H1 (cell line): ENCODE results near the gene STIL. TPM values are rescaled to one million over a fixed set of nuclear protein-coding genes. Genes with fewer than 3 reads are reported as not detected.

Experiments used
- CTCF ChIA-PET: fragments of 300-600 bp; sonication (Branson Sonifier 250); formaldehyde crosslinking; loops from one replicate; lab custom pipeline; 2021; ENCODE audit not compliant: partially characterized antibody; lab: Charles Lee
- POLR2A ChIA-PET: fragments of 300-600 bp; sonication (Branson Sonifier 250); formaldehyde crosslinking; loops from one replicate; lab custom pipeline; 2021; ENCODE audit warnings: inconsistent platforms; ENCODE audit not compliant: partially characterized antibody; lab: Charles Lee
- DNase-seq, 2 experiments: peaks; one replicate each; pipeline versions ENCODE4 v3.0.0 to v3.0.0-alpha.2; 2010 to 2022; ENCODE audit warnings: low spot score in 2 of 2, low read depth in 1 of 2, mixed read lengths in 1 of 2
- FAIRE-seq: peaks from 2 replicates; lab custom pipeline; 2011; peaks lifted over from hg19 to GRCh38; lab: Jason Lieb, UNC
- H2AFZ ChIP-seq: 2 replicates; pipeline ENCODE4 v1.8.1; 2012; ENCODE audit warnings: low read length, inconsistent platforms
- H2AK5ac ChIP-seq: 2 replicates; pipeline ENCODE4 v1.6.1; 2013; ENCODE audit warnings: low read depth, low read length
- H2BK120ac ChIP-seq: replicated peaks from 2 replicates; pipeline ENCODE3; 2013; ENCODE audit warnings: low read depth, low read length, inconsistent platforms
- H2BK12ac ChIP-seq: 2 replicates; pipeline ENCODE4 v1.6.1; 2013; ENCODE audit warnings: low read depth, low read length
- H2BK15ac ChIP-seq: 2 replicates; pipeline ENCODE4 v1.6.1; 2013; ENCODE audit warnings: low read length
- H2BK20ac ChIP-seq: 2 replicates; pipeline ENCODE4 v1.6.1; 2013; ENCODE audit warnings: low read length
- H2BK5ac ChIP-seq: 2 replicates; pipeline ENCODE4 v1.6.1; 2013; ENCODE audit warnings: low read depth, low read length
- H3K14ac ChIP-seq: 2 replicates; pipeline ENCODE4 v1.6.1; 2013; ENCODE audit warnings: inconsistent platforms; ENCODE audit not compliant: insufficient read length
- H3K18ac ChIP-seq: 2 replicates; pipeline ENCODE4 v1.6.1; 2013; ENCODE audit warnings: low read length; ENCODE audit errors: extremely low read depth
- H3K23ac ChIP-seq: 2 replicates; pipeline ENCODE4 v1.6.1; 2013; ENCODE audit warnings: inconsistent platforms; ENCODE audit not compliant: insufficient read length
- H3K23me2 ChIP-seq: 2 replicates; pipeline ENCODE4 v1.6.1; 2013; ENCODE audit warnings: low read depth, low read length
- H3K27ac ChIP-seq: 2 replicates; pipeline ENCODE4 v1.6.1; 2011; ENCODE audit warnings: low read depth, low read length, inconsistent platforms
- H3K27me3 ChIP-seq, 4 experiments: replicated peaks in 1 of 4; 1 replicate in 1 of 4; 2 replicates in 3 of 4; pipeline versions ENCODE4 v1.6.1 to v1.8.1; 2011 to 2013; ENCODE audit warnings: low read length in 3 of 4, mild to moderate bottlenecking in 3 of 4, inconsistent platforms in 2 of 4, mixed read lengths in 2 of 4, moderate library complexity in 1 of 4; ENCODE audit not compliant: control insufficient read depth in 3 of 4, insufficient read depth in 3 of 4; ENCODE audit errors: extremely low read depth in 1 of 4
- H3K36me3 ChIP-seq, 4 experiments: 2 replicates each; pipeline versions ENCODE4 v1.6.1 to v1.8.1; 2011 to 2013; ENCODE audit warnings: mild to moderate bottlenecking in 4 of 4, low read length in 3 of 4, moderate library complexity in 2 of 4, control low read depth in 1 of 4, inconsistent platforms in 1 of 4; ENCODE audit not compliant: insufficient read depth in 4 of 4, control insufficient read depth in 2 of 4
- H3K4ac ChIP-seq: replicated peaks from 2 replicates; pipeline ENCODE3; 2013; ENCODE audit warnings: low read length, low read depth, mixed read lengths, inconsistent platforms; ENCODE audit not compliant: insufficient read length
- H3K4me1 ChIP-seq, 4 experiments: replicated peaks in 1 of 4; 1 replicate in 1 of 4; 2 replicates in 3 of 4; pipeline versions ENCODE4 v1.6.1 to v1.8.1; 2011 to 2013; ENCODE audit warnings: low read length in 3 of 4, inconsistent platforms in 2 of 4, mixed read lengths in 1 of 4; ENCODE audit not compliant: insufficient read depth in 4 of 4, control insufficient read depth in 3 of 4
- H3K4me2 ChIP-seq, 2 experiments: 2 replicates each; pipeline versions ENCODE4 v1.6.1 to v1.8.1; 2011 to 2013; ENCODE audit warnings: low read depth in 2 of 2, low read length in 2 of 2, control low read depth in 1 of 2, inconsistent platforms in 1 of 2, mild to moderate bottlenecking in 1 of 2; ENCODE audit not compliant: insufficient read depth in 1 of 2
- H3K4me3 ChIP-seq, 4 experiments: fragments of 200-600, 300-600 bp in 1 of 4; sonication (generic), shearing (Covaris generic), sonication (Bioruptor Twin) in 1 of 4; 2 replicates each; pipeline versions ENCODE4 v1.5.1 to v1.8.1; 2011 to 2016; ENCODE audit warnings: low read length in 4 of 4, low read depth in 3 of 4, control low read depth in 2 of 4, inconsistent platforms in 2 of 4, mild to moderate bottlenecking in 2 of 4, mixed read lengths in 1 of 4, moderate library complexity in 1 of 4; ENCODE audit not compliant: insufficient read depth in 2 of 4; ENCODE audit errors: extremely low read depth in 1 of 4
- H3K56ac ChIP-seq: replicated peaks from 2 replicates; pipeline ENCODE3; 2013; ENCODE audit warnings: low read depth, mild to moderate bottlenecking, mixed read lengths, low read length, inconsistent platforms; ENCODE audit not compliant: insufficient read length
- H3K79me1 ChIP-seq: 2 replicates; pipeline ENCODE4 v1.6.1; 2013; ENCODE audit warnings: low read depth, low read length, control low read depth
- H3K79me2 ChIP-seq, 2 experiments: 2 replicates each; pipeline versions ENCODE4 v1.6.1 to v1.8.1; 2012 to 2013; ENCODE audit warnings: low read length in 2 of 2, mild to moderate bottlenecking in 2 of 2, inconsistent platforms in 1 of 2; ENCODE audit not compliant: insufficient read depth in 2 of 2, control insufficient read depth in 1 of 2
- H3K9ac ChIP-seq, 4 experiments: replicated peaks in 1 of 4; 1 replicate in 1 of 4; 2 replicates in 3 of 4; pipeline versions ENCODE4 v1.6.1 to v1.8.1; 2011 to 2013; ENCODE audit warnings: low read depth in 3 of 4, low read length in 3 of 4, control low read depth in 2 of 4, mild to moderate bottlenecking in 2 of 4, moderate library complexity in 2 of 4, inconsistent platforms in 1 of 4; ENCODE audit errors: extremely low read depth in 1 of 4
- H3K9me3 ChIP-seq, 2 experiments: 2 replicates each; pipeline versions ENCODE4 v1.6.1 to v1.8.1; 2012 to 2013; ENCODE audit warnings: mild to moderate bottlenecking in 2 of 2, moderate library complexity in 2 of 2, control low read depth in 1 of 2, inconsistent platforms in 1 of 2, low read depth in 1 of 2, low read length in 1 of 2, mixed read lengths in 1 of 2; ENCODE audit not compliant: insufficient read depth in 2 of 2
- H4K20me1 ChIP-seq, 2 experiments: replicated peaks in 1 of 2; 2 replicates each; pipeline versions ENCODE3 to v1.8.1; 2011 to 2013; ENCODE audit warnings: inconsistent platforms in 2 of 2, low read length in 2 of 2, mild to moderate bottlenecking in 1 of 2; ENCODE audit not compliant: insufficient read depth in 2 of 2, control insufficient read depth in 1 of 2
- H4K5ac ChIP-seq: 2 replicates; pipeline ENCODE4 v1.6.1; 2013; ENCODE audit warnings: low read length, low read depth, mixed read lengths, inconsistent platforms; ENCODE audit not compliant: insufficient read length
- H4K8ac ChIP-seq: 2 replicates; pipeline ENCODE4 v1.8.0; 2013; ENCODE audit warnings: mild to moderate bottlenecking, moderate library complexity, low read length, inconsistent platforms; ENCODE audit not compliant: insufficient read depth; ENCODE audit errors: extremely low read depth
- H4K91ac ChIP-seq: replicated peaks from 2 replicates; pipeline ENCODE3; 2013; ENCODE audit warnings: low read length, mixed read lengths, inconsistent platforms; ENCODE audit not compliant: insufficient read length
- ATF3 ChIP-seq: IDR thresholded peaks from 2 replicates; pipeline ENCODE4 v1.6.1; 2011; ENCODE audit warnings: low read depth, mild to moderate bottlenecking, low read length; ENCODE audit not compliant: insufficient read depth
- CHD1 ChIP-seq: IDR thresholded peaks from 2 replicates; pipeline ENCODE4 v1.6.1; 2012; ENCODE audit warnings: low read depth, low read length, improper control_type of control experiment
- CREB1 ChIP-seq: IDR thresholded peaks from 2 replicates; pipeline ENCODE4 v1.6.1; 2012; ENCODE audit warnings: inconsistent platforms
- EGR1 ChIP-seq: IDR thresholded peaks from 2 replicates; pipeline ENCODE4 v1.6.1; 2011; ENCODE audit warnings: low read depth, low read length, borderline replicate concordance
- GABPA ChIP-seq: IDR thresholded peaks from 2 replicates; pipeline ENCODE4 v1.6.1; 2011; ENCODE audit warnings: mild to moderate bottlenecking, low read length, moderate library complexity, borderline replicate concordance; ENCODE audit not compliant: insufficient read depth
- GTF2F1 ChIP-seq: IDR thresholded peaks from 2 replicates; pipeline ENCODE4 v1.6.1; 2012; ENCODE audit warnings: low read depth, low read length, improper control_type of control experiment, borderline replicate concordance
- KDM5A ChIP-seq: fragments of 200-600 bp; IDR thresholded peaks from 2 replicates; pipeline ENCODE4 v1.7.1; 2012; ENCODE audit warnings: mild to moderate bottlenecking, low read length, inconsistent platforms, mixed read lengths
- RAD21 ChIP-seq, 2 experiments: IDR thresholded peaks in 1 of 2; conservative IDR thresholded peaks in 1 of 2; 2 replicates each; pipeline ENCODE4 v1.6.1; 2011; ENCODE audit warnings: low read depth in 2 of 2, low read length in 2 of 2, improper control_type of control experiment in 1 of 2, inconsistent platforms in 1 of 2, mild to moderate bottlenecking in 1 of 2, moderate library complexity in 1 of 2
- SIX5 ChIP-seq: IDR thresholded peaks from 2 replicates; pipeline ENCODE4 v1.6.1; 2011; ENCODE audit warnings: mild to moderate bottlenecking, low read depth, low read length
- YY1 ChIP-seq: IDR thresholded peaks from 2 replicates; pipeline ENCODE4 v1.6.1; 2011; ENCODE audit warnings: low read depth, mild to moderate bottlenecking, low read length
- WGBS, 2 experiments: shearing (Covaris generic) in 1 of 2; methylation state at CpG; one replicate each; pipeline versions ENCODE4 v1.1.6 to v1.1.7; 2013 to 2015; ENCODE audit warnings: low lambda C conversion rate in 2 of 2, mixed read lengths in 2 of 2, inconsistent platforms in 1 of 2, low coverage in 1 of 2, missing lambda C conversion rate in 1 of 2; ENCODE audit not compliant: insufficient replicate concordance in 2 of 2, insufficient coverage in 1 of 2, insufficient read length in 1 of 2; ENCODE audit errors: extremely low coverage in 1 of 2, missing lambda C conversion rate in 1 of 2; 5-methylcytosine and 5-hydroxymethylcytosine counted together
- polyA plus RNA-seq, 7 experiments: library from polyadenylated mRNA; depleted of rRNA in 3 of 7; stranded (reverse) in 5 of 7; unstranded in 2 of 7; fragments of >200 nt in 5 of 7; fragments of 200-250 nt in 2 of 7; gene quantifications; 1 replicate in 5 of 7; 2 replicates in 1 of 7; 4 replicates in 1 of 7; pipeline versions ENCODE4 v1.2.1 to v1.2.3, GENCODE V29; 2011 to 2013; ENCODE audit warnings: missing spikeins in 2 of 7, mixed read lengths in 2 of 7
- total RNA-seq: library from RNA; stranded (reverse); fragmentation: NEBNext Ultra II Directional; extraction: Animal tissue kit (Norgen Biotek cat#: 25700); gene quantifications from 2 replicates; pipeline ENCODE4 v1.2.1, GENCODE V29; 2021
- TF ChIP-seq, protein P1 (sequence below), 3 experiments: IDR thresholded peaks; 1 replicate in 2 of 3; 2 replicates in 1 of 3; pipeline versions ENCODE4 v1.5.1 to v1.6.1; 2011; ENCODE audit warnings: low read length in 3 of 3, mild to moderate bottlenecking in 3 of 3, inconsistent platforms in 2 of 3, low read depth in 1 of 3, moderate library complexity in 1 of 3; ENCODE audit not compliant: insufficient read depth in 1 of 3; ENCODE audit errors: control extremely low read depth in 1 of 3

Gene STIL
- total and polyA plus RNA-seq, 2 of the 8 experiments (the other 6 are each of a cell fraction or from before 2014, with no cell fraction given) = 13.6 to 25.1 TPM

DNA sequence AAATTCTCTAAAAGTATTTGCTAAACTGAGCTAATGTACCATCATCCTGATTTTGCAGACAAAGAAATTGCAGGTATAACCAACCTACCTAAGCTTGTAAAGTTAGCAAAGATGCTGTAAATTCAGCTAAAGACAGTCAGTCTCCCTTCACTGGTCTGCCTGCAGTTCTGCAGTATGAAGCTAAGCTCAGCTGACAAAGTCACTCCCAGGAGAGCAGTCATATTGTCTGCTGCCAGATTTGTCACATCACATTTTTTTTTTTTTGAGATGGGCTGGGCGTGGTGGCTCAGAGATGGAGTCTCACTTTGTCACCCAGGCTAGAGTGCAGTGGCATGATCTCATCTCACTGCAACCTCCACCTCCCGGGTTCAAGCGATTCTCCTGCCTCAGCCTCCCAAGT lies 10.7 kb upstream of the STIL start:
- DNase-seq = no peak
- POLR2A ChIA-PET = interaction anchor here (1.4 to 2.8 kb wide), 2 partner anchors 9 to 11 kb away, joined by 5 to 7 read pairs; partner anchors contain the start of genes CMPK1 and STIL
- TF ChIP-seq CHD1 = no peak
- no peak for TF ChIP-seq EGR1
- no peak for TF ChIP-seq YY1
- no peak for TF ChIP-seq GTF2F1
- TF ChIP-seq ATF3 = no peak
- TF ChIP-seq SIX5 = no peak
- TF ChIP-seq CREB1 = no peak
- TF ChIP-seq RAD21 (IDR thresholded peaks at IDR 0.05 in 1 of 2, conservative IDR thresholded peaks at IDR 0.05 in 1 of 2; ENCODE audit: low read depth in 2 of 2, low read length in 2 of 2) = no peak
- TF ChIP-seq, protein P1, sequence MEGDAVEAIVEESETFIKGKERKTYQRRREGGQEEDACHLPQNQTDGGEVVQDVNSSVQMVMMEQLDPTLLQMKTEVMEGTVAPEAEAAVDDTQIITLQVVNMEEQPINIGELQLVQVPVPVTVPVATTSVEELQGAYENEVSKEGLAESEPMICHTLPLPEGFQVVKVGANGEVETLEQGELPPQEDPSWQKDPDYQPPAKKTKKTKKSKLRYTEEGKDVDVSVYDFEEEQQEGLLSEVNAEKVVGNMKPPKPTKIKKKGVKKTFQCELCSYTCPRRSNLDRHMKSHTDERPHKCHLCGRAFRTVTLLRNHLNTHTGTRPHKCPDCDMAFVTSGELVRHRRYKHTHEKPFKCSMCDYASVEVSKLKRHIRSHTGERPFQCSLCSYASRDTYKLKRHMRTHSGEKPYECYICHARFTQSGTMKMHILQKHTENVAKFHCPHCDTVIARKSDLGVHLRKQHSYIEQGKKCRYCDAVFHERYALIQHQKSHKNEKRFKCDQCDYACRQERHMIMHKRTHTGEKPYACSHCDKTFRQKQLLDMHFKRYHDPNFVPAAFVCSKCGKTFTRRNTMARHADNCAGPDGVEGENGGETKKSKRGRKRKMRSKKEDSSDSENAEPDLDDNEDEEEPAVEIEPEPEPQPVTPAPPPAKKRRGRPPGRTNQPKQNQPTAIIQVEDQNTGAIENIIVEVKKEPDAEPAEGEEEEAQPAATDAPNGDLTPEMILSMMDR (IDR thresholded peaks at IDR 0.05; ENCODE audit: control extremely low read depth in 1 of 3, insufficient read depth in 1 of 3, low read depth in 1 of 3, low read length in 3 of 3) = no peak
- no peak for TF ChIP-seq KDM5A
- no peak for TF ChIP-seq GABPA

More for the DNA sequence above, 10.7 kb upstream of the STIL start:
- H3K18ac ChIP-seq = no peak overlapping the region
- CTCF ChIA-PET = interaction anchor here (0.7 to 1.4 kb wide), 5 partner anchors 14 to 100 kb away, joined by 3 to 5 read pairs (median 3); no protein-coding TSS in a partner anchor
- no peak overlapping the region for H2AK5ac ChIP-seq
- H3K56ac ChIP-seq = no peak overlapping the region
- H2BK15ac ChIP-seq = no peak overlapping the region
- no peak overlapping the region for H2BK5ac ChIP-seq
- H3K4me2 ChIP-seq = no peak overlapping the region
- FAIRE-seq = no peak
- no peaks in the 10 kb centered on the region for H3K23me2 ChIP-seq
- H2BK12ac ChIP-seq = no peak overlapping the region
- WGBS, 2 experiments = 96% methylated on average over 3 of the region's 3 CpGs; no CpG with 5 or more reads in 1 of the 2 experiments
- H3K9ac ChIP-seq = no peak overlapping the region
- no peaks in the 10 kb centered on the region for H3K4me1 ChIP-seq
- no peak overlapping the region for H3K4me3 ChIP-seq
- H3K9me3 ChIP-seq = no peaks in the 10 kb centered on the region
- no peaks in the 10 kb centered on the region for H3K79me2 ChIP-seq
- H3K36me3 ChIP-seq = no peaks in the 10 kb centered on the region
- no peak overlapping the region for H3K27ac ChIP-seq
- no peak overlapping the region for H2AFZ ChIP-seq
- H4K91ac ChIP-seq = no peak overlapping the region
- no peak overlapping the region for H3K23ac ChIP-seq
- H3K4ac ChIP-seq = no peak overlapping the region
- H3K14ac ChIP-seq = no peak overlapping the region
- H4K8ac ChIP-seq = no peak overlapping the region
- H3K79me1 ChIP-seq = no peaks in the 10 kb centered on the region
- no peak overlapping the region for H4K5ac ChIP-seq
- H2BK20ac ChIP-seq = no peak overlapping the region
- no peaks in the 10 kb centered on the region for H3K27me3 ChIP-seq
- H4K20me1 ChIP-seq = no peaks in the 10 kb centered on the region
- H2BK120ac ChIP-seq = no peak overlapping the region
